GM21723 (cell line): ENCODE results near the gene RPH3AL.
"Not testable (repeated sequence)": the region's sequence is repeated elsewhere in the genome, so short reads cannot be mapped to it uniquely, and the experiment has no call there.

Experiments
- ATAC-seq: cut with Tn5 transposase; IDR thresholded peaks from one replicate; pipeline ENCODE4 v1.9.1; 2021; ENCODE audit warnings: mild to moderate bottlenecking, moderate library complexity; ENCODE audit not compliant: unreplicated experiment

Gene RPH3AL

GRCh38 chr17:283911-284675 is 68.5 kb downstream of the RPH3AL start:
- ATAC-seq, result no peak

DNA sequence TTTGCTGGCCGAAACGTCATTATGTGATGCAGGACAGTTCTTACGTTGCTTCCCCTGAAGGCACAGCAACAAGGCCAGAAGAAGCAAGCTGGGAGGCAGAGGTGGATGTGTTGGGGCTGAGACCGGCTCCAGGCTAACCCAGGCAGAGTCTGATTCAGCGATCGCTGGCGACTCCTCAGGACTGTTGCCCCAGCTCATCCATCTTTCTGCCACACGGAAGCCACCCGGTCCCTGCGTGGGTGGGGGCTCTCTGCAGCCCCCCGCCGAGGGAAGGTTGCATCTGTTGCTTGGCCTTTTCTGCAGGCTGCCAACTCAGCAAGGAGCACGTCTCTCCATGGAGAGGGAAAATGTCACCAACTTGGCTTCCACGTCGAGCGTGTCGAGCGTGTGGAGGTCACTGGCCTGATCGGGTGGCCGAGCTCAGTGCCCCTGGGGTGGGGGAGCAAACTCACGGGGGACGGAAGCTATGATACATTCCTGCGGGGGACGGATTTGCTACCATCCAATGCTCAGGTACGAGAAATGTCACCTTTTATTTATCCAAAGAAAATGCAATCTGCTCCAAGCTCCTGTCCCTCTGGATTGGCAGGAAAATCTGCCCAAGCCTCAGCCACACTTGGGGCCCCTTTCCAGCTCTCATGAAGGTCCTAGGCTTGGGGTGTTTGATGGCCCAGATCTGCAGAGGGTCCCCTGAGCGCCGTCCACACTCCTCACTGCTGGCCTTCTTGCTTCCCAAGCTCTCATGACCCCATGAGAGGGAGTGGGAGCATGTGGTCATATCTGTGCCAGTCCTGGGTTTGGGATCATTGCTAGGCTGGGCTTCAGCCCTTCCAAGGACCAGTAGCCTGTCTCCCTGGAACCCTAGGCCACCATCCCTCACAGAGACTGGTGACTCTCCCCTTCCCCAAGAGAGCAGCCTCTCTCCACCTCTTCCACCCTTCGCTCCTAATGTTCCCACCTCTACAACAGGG is 69.4 kb downstream of the RPH3AL start:
- no peak for ATAC-seq

DNA sequence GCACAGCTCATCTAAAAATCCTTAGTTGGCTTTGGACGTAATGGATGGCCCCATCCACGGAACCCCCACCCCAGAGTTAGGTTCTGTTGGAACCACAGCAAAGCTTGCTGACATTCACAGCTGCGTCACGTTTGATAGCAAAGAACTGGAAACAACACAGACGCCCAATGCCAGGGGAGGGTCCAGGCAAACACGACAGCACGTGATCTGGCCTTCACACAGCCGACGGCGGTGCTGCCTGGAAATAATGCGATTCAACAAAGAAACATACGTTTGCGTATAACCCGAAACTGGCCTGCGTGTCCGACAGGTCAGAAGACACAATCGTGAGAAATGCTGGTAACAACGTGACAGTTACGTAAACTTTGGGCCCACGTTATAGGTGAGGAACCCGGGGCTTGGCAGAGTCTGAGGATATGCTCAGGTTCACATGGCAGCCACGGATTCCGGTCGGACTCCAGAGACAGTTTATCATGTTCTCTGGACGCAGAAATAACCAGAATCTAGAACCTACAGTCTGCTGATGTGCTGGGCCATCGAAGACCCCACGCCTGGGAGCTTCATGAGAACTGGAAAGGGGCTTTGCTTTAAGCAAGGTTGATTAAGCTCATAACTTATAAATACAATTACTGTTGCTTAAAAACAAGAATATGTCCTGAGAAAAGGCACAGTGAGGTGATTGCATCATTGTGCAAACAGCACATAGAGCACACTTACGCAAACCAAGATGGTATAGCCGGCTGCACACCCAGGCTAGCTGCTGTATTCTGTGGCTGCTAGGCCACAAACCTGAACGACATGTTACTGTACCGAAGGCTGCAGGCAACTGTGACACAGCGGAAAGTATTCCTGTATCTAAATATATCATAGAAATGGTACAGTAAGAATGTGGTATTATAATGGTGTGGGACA is 70.4 kb downstream of the RPH3AL start:
- ATAC-seq, result no peak

DNA sequence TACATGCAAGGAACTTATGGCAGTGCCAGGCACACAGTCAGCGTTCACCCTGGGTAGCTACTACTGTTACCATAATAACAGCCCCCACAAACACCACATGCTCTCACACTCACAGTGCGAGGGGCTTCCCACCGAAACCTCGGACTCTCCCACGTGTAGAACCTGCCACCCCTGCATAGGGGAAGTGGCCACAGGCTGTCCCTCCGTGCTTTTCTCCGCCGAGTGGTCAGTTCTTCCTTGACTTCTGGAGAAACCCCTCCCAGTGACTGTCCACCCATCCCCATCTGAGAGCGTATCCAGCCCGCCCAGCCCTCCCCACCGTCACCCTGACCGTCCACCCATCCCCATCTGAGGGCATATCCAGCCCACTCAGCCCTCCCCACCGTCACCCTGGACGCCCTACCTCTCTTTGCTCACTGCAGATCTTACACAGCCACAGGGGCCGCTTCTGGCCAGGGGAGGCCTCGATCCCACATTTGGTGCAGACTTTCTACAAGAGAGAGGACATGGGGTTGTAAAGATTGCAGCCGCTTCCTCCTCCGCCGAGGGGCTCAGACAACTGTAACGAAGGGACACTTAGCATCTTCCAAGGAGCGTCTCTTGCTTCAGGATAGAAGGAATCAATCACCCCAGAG is 71.1 kb downstream of the RPH3AL start:
- no peak for ATAC-seq

DNA sequence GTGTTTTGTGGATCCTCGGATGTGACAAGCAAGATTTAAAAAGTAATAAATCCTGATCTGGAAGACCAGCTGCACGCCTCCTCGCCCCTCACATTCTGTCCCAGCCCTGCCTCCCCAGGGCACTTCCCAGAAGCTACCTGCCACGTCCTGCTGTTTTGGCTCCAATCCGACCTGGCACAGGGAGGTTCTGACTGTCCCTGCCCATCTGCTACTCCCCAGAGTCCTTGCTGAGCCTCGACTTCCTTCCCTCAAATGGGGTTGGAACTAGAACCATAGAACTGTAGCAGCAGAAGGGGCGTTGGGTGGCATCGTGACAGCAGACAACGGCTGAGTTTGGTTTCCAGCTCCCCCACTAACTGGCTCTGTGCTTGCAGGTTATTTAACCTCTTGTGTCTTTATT is 71.7 kb downstream of the RPH3AL start:
- no peak for ATAC-seq

- no peak for ATAC-seq
Measured at GRCh38 chr17:280216-280615, 72.4 kb downstream of the RPH3AL start.

GRCh38 chr17:279776-280175 is 72.8 kb downstream of the RPH3AL start:
- ATAC-seq, result no peak

DNA sequence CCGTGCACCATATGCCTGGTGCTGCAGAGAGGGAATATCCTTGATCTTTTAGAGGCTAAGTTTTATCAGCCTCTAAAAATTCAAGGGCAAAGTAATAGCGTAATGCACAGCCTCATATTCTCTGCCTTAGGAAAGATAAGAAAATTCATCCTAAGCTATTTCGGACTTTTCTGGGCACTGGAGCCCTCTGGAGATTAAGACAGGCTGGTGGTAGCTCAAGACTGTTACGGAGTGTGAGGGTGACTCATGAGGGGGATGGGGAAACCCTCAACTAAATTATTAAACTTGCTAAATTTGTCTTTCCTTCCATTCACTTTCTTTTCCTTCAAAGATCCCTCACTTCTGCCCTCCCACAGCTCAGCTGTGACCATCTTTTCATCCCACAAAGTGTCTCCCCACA is 73.3 kb downstream of the RPH3AL start:
- no peak for ATAC-seq

GRCh38 chr17:278676-279059 is 73.9 kb downstream of the RPH3AL start:
- no peak for ATAC-seq

GRCh38 chr17:278055-278675 is 74.4 kb downstream of the RPH3AL start:
- ATAC-seq, result no peak

GRCh38 chr17:274902-275301 is 77.7 kb downstream of the RPH3AL start:
- no peak for ATAC-seq

- ATAC-seq, result no peak
Measured at GRCh38 chr17:273981-274832, 78.4 kb downstream of the RPH3AL start.

- not testable (repeated sequence) for ATAC-seq
Measured at GRCh38 chr17:272856-273255, 79.8 kb downstream of the RPH3AL start.

- not testable (repeated sequence) for ATAC-seq
Measured at GRCh38 chr17:271928-272623, 80.5 kb downstream of the RPH3AL start.

GRCh38 chr17:269616-270514 is 82.7 kb downstream of the RPH3AL start:
- no peak for ATAC-seq

GRCh38 chr17:266701-267667 is 85.6 kb downstream of the RPH3AL start:
- ATAC-seq, result no peak
